Left cardiac atrium (tissue), 4 donors: Measurements from ENCODE around the gene RAB26. TPM values are rescaled to one million over a fixed set of nuclear protein-coding genes. Genes with fewer than 3 reads are reported as not detected.
"Not testable (repeated sequence)": the region's sequence is repeated elsewhere in the genome, so short reads cannot be mapped to it uniquely, and the experiment has no call there.

Experiments used
- ATAC-seq, 2 donors: fragments of 200-7000 bp; cut with Tn5 transposase; one replicate each; pipeline ENCODE4 v1.9.1; 2020; ENCODE audit warnings: mild to moderate bottlenecking in 2 of 2, moderate library complexity in 2 of 2
- DNase-seq: peaks from one replicate; pipeline ENCODE4 v3.0.0-alpha.2; 2020
- intact Hi-C, 2 donors: fragments of 100-400 bp; cut with DNase I; formaldehyde crosslinking; loops; one replicate each; pipeline versions ENCODE4 v1.14.1 to v1.15.1; 2022 to 2023
- microRNA-seq, 2 donors: library from miRNA; unstranded; fragments of <30 nt; microRNA quantifications; one replicate each; pipeline ENCODE4 v1.2.0, GENCODE V29; 2020
- total RNA-seq, 2 donors: library from RNA; stranded (reverse); fragmentation: NEBNext Ultra II Directional; extraction: Animal tissue kit (Norgen Biotek cat#: 25700); gene quantifications; one replicate each; pipeline ENCODE4 v1.2.1, GENCODE V29; 2021
- donor health status: DM: no; HTN: yes; CAD: no.
- donor health status: DM: no; HTN: yes; CAD: no; lungs with severe emphysema.
- donor health status: DM: yes; HTN: yes; CAD: no.
- donor health status: Dilated cardiomyopathy.

RAB26 gene
- total RNA-seq, 2 donors from 2014 or later: 0.81 to 0.88 TPM

GRCh38 chr16:2200313-2200712 is 51.9 kb downstream of the RAB26 start:
- DNase-seq: no peak
- intact Hi-C loops: no loop called here
- no peak for ATAC-seq

- DNase-seq, intact Hi-C loops, ATAC-seq: not testable (repeated sequence)
Observed at GRCh38 chr16:2203119-2203688, 54.8 kb downstream of the RAB26 start.

Small RNA genes within 50 kb of the gene (microRNA-seq; reads per million reads assigned to microRNA genes)
- gene MIR3180-5: 0 reads per million in 2 donors
- gene MIR4516: 0 reads per million in 2 donors
- gene MIR6511B1: 0 reads per million in 2 donors

Other genes with a start within 250 kb of the RAB26 start
- gene HS3ST6, start 230.2 kb upstream of the RAB26 start, total RNA-seq: not detected
- 10 to 100 TPM; 23.6 to 30.8 TPM for gene MSRB1, start 205.4 kb upstream of the RAB26 start, total RNA-seq
- 10 to 100 TPM; 33.4 to 78.2 TPM for gene RPL3L, start 193.9 kb upstream of the RAB26 start, total RNA-seq
- gene NDUFB10, start 189.1 kb upstream of the RAB26 start, total RNA-seq: 100 to 1,000 TPM; 411 to 435 TPM
- 1,000 to 10,000 TPM; 1,152 to 1,209 TPM for gene RPS2, start 183.8 kb upstream of the RAB26 start, total RNA-seq
- gene RNF151, start 181.8 kb upstream of the RAB26 start, total RNA-seq: not detected
- gene TBL3, start 176.6 kb upstream of the RAB26 start, total RNA-seq: 10 to 100 TPM; 19.4 to 21.5 TPM
- not detected for gene NOXO1, start 167.2 kb upstream of the RAB26 start, total RNA-seq
- 10 to 100 TPM; 18.1 to 20.6 TPM for gene GFER, start 164.4 kb upstream of the RAB26 start, total RNA-seq
- gene SYNGR3, start 158.7 kb upstream of the RAB26 start, total RNA-seq: 1 to 10 TPM in 1 of 2 donors, under 1 TPM in 1; 0.74 to 1.9 TPM
- gene ZNF598, start 138.8 kb upstream of the RAB26 start, total RNA-seq: 10 to 100 TPM; 14.7 to 22.9 TPM
- under 1 TPM in 1 of 2 donors, not detected in 1; 0.84 TPM for gene NPW, start 128.8 kb upstream of the RAB26 start, total RNA-seq
- gene NHERF2, start 121.7 kb upstream of the RAB26 start, total RNA-seq: 100 to 1,000 TPM; 164 to 242 TPM
- 10 to 100 TPM in 1 of 2 donors, 1 to 10 TPM in 1; 5.7 to 16.6 TPM for gene NTHL1, start 100.8 kb upstream of the RAB26 start, total RNA-seq
- 10 to 100 TPM; 54.3 to 73.4 TPM for gene TSC2, start 100.6 kb upstream of the RAB26 start, total RNA-seq
- gene PKD1, start 12.7 kb upstream of the RAB26 start, total RNA-seq: 100 to 1,000 TPM in 1 of 2 donors, 10 to 100 TPM in 1; 82.2 to 104 TPM
- gene TRAF7, start 7.2 kb downstream of the RAB26 start, total RNA-seq: 10 to 100 TPM; 31.1 to 34.9 TPM
- 1 to 10 TPM; 5.9 to 6.1 TPM for gene CASKIN1, start 48.0 kb downstream of the RAB26 start, total RNA-seq
- 10 to 100 TPM; 24.9 to 26.9 TPM for gene MLST8, start 56.8 kb downstream of the RAB26 start, total RNA-seq
- 1 to 10 TPM; 5.7 to 5.9 TPM for gene BRICD5, start 62.2 kb downstream of the RAB26 start, total RNA-seq
- gene PGP, start 66.2 kb downstream of the RAB26 start, total RNA-seq: 10 to 100 TPM; 21.1 to 24.6 TPM
- gene E4F1, start 75.0 kb downstream of the RAB26 start, total RNA-seq: 10 to 100 TPM; 11.9 to 15.0 TPM
- gene DNASE1L2, start 87.8 kb downstream of the RAB26 start, total RNA-seq: under 1 TPM; 0.29 to 0.65 TPM
- 100 to 1,000 TPM; 124 to 128 TPM for gene ECI1, start 103.0 kb downstream of the RAB26 start, total RNA-seq
- gene RNPS1, start 119.5 kb downstream of the RAB26 start, total RNA-seq: 100 to 1,000 TPM in 1 of 2 donors, 10 to 100 TPM in 1; 98.8 to 120 TPM
- gene ABCA3, start 192.1 kb downstream of the RAB26 start, total RNA-seq: 10 to 100 TPM in 1 of 2 donors, 1 to 10 TPM in 1; 9.6 to 12.4 TPM